NCI-H2081 treated with DMSO at 0.1 percent for 48 hours (cell line): ENCODE data around the gene FAM174B.

Experiments
- DNase-seq: peaks from one replicate; lab custom pipeline; 2025; lab: John Stamatoyannopoulos, UW

FAM174B gene

DNA sequence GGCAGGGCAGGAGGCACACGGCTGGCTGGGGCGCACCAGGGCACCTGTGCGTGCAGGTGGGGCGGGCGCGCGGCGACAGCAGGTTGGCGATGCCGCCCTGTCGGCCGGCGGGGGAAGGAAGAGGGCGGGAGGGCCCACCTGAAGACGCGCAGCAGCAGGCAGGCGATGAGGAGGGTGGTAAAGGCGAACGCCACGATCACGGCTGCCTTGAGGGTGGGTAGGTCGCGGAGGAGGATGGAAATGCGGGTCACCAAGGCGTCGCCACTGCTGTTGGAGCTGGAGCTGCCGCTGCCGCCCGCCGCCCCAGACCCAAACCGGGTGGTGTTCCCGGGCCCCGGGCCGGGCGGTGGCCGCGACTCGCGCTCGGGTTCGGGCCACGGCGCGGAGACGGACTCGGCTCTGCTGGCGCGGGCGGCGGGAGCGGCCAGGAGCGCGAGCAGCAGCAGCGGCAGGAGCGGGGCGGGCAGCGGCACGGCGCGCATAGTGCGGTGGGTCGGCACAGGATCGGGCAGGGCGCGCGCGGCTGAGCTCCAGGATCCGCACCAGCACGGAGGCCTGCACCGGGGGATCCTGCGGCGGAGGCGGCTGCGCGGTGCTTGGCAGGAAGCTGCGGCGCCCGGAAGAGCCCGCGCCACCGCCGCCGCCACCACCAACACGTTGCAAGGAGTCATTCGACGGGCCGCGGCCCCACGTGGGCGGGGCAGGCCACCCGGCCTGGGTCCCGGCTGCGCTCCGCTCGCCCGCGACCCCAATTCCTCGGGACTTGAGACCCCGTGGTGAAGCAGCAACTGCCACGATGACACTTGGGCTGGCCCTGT lies at the start of gene FAM174B:
FAM174B (minus strand) TSS at position 598 of the 818 bp plus-strand sequence.
- no peak for DNase-seq

DNA sequence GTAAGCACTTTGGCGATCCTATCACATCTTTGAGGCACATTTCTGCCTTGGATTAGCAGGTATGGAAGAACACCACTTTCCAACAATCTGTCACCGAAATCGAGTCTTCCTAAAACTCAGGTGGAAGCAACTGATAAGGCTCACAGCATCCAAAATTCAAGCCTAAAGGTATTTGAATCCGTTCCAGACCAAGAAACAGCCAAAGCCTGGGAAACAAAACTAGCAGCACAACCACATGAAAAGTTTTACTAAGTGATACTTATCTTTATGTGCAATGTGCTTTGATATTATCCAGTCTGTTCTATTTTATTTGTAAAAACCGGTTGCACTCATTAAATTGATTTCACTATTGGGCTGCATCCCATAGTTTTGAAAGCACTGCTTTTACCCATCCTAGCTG lies 40.5 kb upstream of the FAM174B start:
- no peak for DNase-seq

DNA sequence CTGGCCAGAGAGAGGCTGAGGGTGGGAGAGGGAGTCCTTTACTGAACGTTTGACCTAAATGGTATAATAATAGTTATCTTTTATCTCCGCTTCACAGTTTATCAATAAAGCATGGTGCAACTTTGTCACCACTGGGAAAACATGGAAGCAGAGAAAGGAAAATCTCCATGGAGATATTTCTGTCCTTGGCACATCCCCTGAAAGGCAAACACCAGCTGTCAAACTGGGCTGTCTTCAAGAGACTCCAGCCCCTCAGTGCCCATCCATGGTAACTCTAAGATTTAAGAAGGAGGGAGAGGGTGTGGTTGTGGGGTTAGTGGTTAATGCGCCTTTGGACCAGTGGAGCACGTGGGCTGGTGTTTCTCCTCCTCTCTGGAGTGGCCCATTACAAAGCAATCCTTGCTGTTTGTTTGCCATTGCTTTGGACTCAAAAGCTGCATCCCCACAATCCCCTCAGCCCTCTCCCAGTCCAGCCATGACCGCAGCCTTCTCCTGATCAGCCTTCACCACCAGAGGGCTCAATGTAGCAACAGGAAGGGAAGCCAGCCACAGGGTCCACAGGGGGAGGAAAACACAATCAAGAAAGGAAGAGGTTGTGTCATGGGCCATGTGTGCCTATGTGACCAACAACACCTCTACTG lies 38.2 kb upstream of the FAM174B start:
- DNase-seq, result no peak

DNA sequence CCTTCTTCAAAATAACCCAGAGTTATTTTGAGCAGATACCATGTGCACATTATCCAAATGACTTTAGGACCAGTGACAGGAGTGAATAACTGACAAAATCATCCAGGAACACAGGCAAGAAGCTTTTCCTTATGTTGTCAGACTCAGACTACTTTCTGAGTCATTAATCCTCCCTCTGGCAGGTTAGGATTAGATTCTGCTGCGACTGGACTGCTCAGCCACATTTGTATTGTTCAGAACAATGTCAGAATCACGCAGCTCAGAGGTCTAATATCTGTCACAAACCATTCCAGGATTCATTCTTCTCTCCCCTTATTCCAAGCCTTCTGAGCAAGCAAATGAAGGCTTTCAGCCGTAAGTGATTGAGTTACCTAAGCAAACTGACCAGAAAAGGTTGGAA lies 34.8 kb upstream of the FAM174B start:
- DNase-seq, result no peak

GRCh38 chr15:92687746-92688145 lies 32.2 kb upstream of the FAM174B start:
- no peak for DNase-seq

GRCh38 chr15:92687195-92687602 lies 31.6 kb upstream of the FAM174B start:
- DNase-seq, result no peak

- DNase-seq, result no peak
These were observed 27.9 kb upstream of the FAM174B start for GRCh38 chr15:92683511-92683834.

DNA sequence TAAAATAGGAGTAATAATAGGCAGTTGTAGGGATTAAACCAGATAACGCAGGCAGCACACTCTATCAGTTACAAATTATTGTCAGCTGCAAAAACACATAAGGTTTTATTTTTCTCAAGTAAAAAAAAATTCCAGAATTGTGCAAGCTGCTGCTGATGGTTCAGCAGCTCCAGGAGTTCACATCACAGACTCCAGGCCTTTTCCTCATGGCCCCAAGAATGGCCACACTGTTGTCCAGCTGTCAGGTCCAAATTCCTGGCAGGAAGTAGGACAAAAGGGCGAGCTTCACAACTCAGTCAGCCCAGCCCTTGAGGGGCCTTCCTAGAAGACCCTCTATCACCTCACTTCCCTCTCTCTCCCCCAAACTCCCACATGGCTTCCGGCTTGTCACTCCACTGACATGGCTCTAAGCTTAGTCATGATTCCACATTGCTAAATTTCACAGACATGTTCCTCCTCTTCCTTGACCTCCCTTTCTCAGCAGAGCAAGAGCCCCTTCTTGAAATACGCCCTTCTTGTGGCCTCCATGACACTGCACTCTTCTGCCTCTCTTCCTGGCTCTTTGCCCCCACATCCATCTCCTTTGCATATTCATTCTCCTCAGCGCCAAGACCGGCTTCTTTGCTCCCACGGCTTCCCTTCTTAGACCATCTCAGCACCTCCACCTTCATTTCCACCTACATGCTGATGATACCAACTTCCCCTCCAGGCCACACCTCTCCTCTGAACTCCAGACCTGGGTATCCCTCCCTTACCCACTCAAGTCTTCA lies 27.4 kb upstream of the FAM174B start:
- no peak for DNase-seq

DNA sequence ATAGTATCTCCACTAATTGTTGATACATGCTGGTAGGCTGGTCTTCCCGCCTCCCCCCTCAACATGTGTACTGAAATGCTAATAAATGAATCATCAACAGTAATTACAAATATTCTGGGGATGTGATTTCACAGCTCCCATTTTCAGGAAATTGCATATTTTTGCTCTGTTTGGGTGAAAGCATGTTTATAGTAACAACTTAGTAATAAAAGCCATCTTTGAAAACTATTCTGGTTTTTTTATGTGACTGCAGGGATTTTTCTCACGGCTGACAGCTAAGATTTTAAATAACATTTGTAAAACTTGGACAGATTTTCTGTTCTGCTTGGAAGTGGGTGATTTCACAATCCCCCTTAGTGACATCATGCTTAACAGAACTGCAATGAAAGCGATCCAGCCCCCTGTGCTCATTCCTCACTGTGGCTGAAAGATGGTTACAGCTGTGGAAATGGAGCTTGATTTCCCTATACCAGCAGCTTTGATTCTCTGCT lies 25.6 kb upstream of the FAM174B start:
- DNase-seq, result no peak

DNA sequence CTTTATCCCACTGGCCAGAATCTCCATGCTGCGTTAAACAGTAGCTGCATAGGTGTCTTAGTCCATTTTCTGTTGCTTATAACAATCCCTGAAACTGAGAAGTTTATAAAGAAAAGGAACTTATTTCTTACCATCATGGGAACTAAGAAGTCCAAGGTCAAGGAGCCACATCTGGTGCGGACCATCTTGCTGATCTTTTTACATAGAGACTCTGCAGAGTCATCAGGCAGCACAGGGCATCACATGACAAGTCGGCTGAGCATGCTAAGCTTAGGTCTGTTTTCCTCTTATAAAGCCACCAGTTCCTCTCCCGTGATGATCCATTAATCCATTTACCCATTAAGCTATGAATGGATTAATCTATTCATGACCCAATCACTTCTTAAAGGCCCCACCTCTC lies 22.4 kb upstream of the FAM174B start:
- DNase-seq, result no peak

- no peak for DNase-seq
These were observed 21.0 kb upstream of the FAM174B start for GRCh38 chr15:92676561-92676960.

GRCh38 chr15:92675485-92675884 lies 19.9 kb upstream of the FAM174B start:
- DNase-seq, result no peak

GRCh38 chr15:92674347-92674746 lies 18.8 kb upstream of the FAM174B start:
- no peak for DNase-seq

GRCh38 chr15:92672102-92672501 lies 16.5 kb upstream of the FAM174B start:
- no peak for DNase-seq

- no peak for DNase-seq
These were observed 15.8 kb upstream of the FAM174B start for GRCh38 chr15:92671406-92671805.

- DNase-seq, result no peak
These were observed 15.0 kb upstream of the FAM174B start for GRCh38 chr15:92670621-92671020.

- DNase-seq, result no peak
These were observed 13.9 kb upstream of the FAM174B start for GRCh38 chr15:92669432-92669831.

- no peak for DNase-seq
These were observed 13.0 kb upstream of the FAM174B start for GRCh38 chr15:92668620-92669019.

DNA sequence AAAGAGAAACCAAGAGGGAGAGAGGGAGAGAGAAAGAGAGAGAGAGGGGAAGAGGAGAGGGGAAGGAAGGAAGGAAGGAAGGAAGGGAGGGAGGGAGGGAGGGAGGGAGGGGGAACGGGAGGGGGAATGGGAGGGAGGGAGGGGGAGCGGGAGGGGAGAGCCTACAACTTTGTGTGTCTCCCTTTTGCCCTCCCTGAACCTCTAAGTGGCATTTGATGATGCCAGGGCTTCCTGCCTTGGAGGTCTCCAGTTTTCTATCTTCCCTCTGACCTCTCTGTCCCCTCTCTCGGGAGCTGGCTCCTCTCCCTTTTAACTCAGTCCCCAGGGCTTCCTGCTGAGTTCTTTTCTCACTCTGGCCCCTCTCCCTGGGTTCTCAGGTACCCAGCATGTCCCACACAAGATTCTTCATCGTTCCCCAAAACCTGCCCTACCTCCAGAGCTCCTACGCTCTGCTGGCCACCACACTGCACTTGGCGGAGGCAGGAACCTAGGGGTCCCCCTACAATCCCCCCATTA lies 12.5 kb upstream of the FAM174B start:
- DNase-seq, result no peak

DNA sequence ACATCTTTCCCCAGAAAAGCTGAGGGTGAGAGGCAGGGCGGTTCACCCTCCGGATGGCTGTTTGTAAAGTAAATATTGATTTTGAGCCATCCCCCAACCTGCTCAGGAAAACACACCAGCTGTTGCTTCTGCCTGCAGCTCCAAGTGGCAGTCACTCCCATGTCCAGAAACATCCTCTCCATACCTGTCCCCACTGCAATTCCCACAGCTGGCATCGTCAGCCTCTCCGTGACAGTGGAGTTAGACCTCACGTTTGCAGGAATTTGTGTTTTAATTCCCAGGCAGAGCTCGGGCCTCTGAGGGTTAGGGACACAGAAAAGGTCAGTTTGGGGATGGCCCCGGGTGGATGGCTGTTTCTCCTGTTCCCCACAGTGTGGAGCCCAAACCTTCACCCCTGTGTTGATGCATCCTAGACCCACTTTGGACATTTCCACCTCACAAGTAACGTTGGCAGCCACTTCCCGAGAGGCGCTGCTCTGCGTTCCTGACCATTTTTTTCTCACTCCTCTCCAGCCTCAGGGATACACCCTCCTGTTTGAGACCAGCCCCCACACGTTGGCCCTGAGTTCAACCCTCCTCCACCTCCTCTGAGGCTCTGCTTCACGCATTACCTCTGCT lies 11.8 kb upstream of the FAM174B start:
- no peak for DNase-seq

DNA sequence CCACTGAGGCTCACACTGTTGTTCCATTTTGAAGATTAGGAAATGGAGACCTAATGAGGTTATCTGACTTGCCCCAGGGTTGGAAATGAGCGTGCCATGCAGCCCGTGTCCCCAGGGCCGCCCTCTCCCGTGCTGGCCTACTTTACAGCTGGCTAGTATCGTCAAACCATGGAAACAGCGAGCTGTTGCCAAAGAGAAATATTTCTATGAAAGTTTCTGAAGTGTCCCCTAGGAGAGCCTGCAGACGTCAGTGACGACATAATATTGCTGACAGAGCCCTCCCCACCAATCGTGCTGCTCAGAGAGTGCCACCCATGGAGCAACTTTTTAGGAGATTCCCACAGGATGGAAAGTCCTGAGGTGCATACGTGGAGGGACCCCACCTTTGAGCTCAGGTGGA lies 11.2 kb upstream of the FAM174B start:
- DNase-seq, result no peak

- DNase-seq, result no peak
These were observed 9.6 kb upstream of the FAM174B start for GRCh38 chr15:92665100-92665555.
